SJCRH30 (cell line): ENCODE measurements around the gene BCL2L12. TPM values are rescaled to one million over a fixed set of nuclear protein-coding genes. Genes with fewer than 3 reads are reported as not detected.
"Not testable (repeated sequence)": the region's sequence is repeated elsewhere in the genome, so short reads cannot be mapped to it uniquely, and the experiment has no call there.

ENCODE experiments used
- DNase-seq, 2 experiments: peaks; one replicate each; pipeline ENCODE4 v3.0.0-alpha.2; 2015 to 2020
- H3K27ac ChIP-seq: fragments of 250-450 bp; sonication (Bioruptor Pico); 2 replicates; pipeline ENCODE4 v1.5.1; 2020; ENCODE audit warnings: mild to moderate bottlenecking, moderate library complexity
- H3K27me3 ChIP-seq: fragments of 250-450 bp; sonication (Bioruptor Pico); 2 replicates; pipeline ENCODE4 v1.5.1; 2020; ENCODE audit warnings: mild to moderate bottlenecking, moderate library complexity
- H3K36me3 ChIP-seq: fragments of 250-450 bp; sonication (Bioruptor Pico); 2 replicates; pipeline ENCODE4 v1.5.1; 2020; ENCODE audit warnings: mild to moderate bottlenecking, moderate library complexity
- H3K4me1 ChIP-seq: fragments of 250-450 bp; sonication (Bioruptor Pico); 2 replicates; pipeline ENCODE4 v1.5.1; 2020; ENCODE audit warnings: mild to moderate bottlenecking, moderate library complexity
- H3K4me3 ChIP-seq: fragments of 250-450 bp; sonication (Bioruptor Pico); 2 replicates; pipeline ENCODE4 v1.5.1; 2020; ENCODE audit warnings: mild to moderate bottlenecking, moderate library complexity
- H3K9me3 ChIP-seq: fragments of 250-450 bp; sonication (Bioruptor Pico); replicated peaks from 2 replicates; pipeline ENCODE4 v1.5.1; 2020; ENCODE audit warnings: mild to moderate bottlenecking, moderate library complexity
- total RNA-seq: library from RNA; depleted of rRNA; stranded (reverse); fragments of >200 nt; shearing (Covaris generic); gene quantifications from 2 replicates; pipeline ENCODE4 v1.2.3, GENCODE V29; 2014; rRNA removed

BCL2L12 gene
- total RNA-seq, 1 experiment from 2014 or later: 45.2 TPM

- no peak overlapping the region for H3K4me3 ChIP-seq
- no peaks in the 10 kb centered on the region for H3K36me3 ChIP-seq
- no peaks in the 10 kb centered on the region for H3K9me3 ChIP-seq
- peaks cover under 1% of the 10 kb centered on the region for H3K4me1 ChIP-seq
- no peak overlapping the region for H3K27ac ChIP-seq
- DNase-seq: no peak
- H3K27me3 ChIP-seq: no peaks in the 10 kb centered on the region
Measured at GRCh38 chr19:49718991-49719390, 53.3 kb downstream of the BCL2L12 start.

- H3K4me3 ChIP-seq, H3K9me3 ChIP-seq, H3K27ac ChIP-seq, H3K4me1 ChIP-seq, DNase-seq, H3K36me3 ChIP-seq, H3K27me3 ChIP-seq: not testable (repeated sequence)
Measured at GRCh38 chr19:49719420-49719819, 53.7 kb downstream of the BCL2L12 start.

Other genes with a start within 250 kb of the BCL2L12 start
- not detected in 2 replicates for gene PTH2, start 242.5 kb upstream of the BCL2L12 start, total RNA-seq
- not detected in 2 replicates for gene GFY, start 240.5 kb upstream of the BCL2L12 start, total RNA-seq
- gene SLC17A7, start 224.4 kb upstream of the BCL2L12 start, total RNA-seq: 0.18 TPM in 1 of 2 replicates, not detected in the other
- gene PIH1D1, start 214.1 kb upstream of the BCL2L12 start, total RNA-seq: 68.4 and 83.4 TPM in 2 replicates
- gene ALDH16A1, start 212.7 kb upstream of the BCL2L12 start, total RNA-seq: 11.0 and 12.3 TPM in 2 replicates
- 0.61 and 1.0 TPM in 2 replicates for gene FLT3LG, start 191.7 kb upstream of the BCL2L12 start, total RNA-seq
- 3,376 and 3,926 TPM in 2 replicates for gene RPL13A, start 178.3 kb upstream of the BCL2L12 start, total RNA-seq
- gene RPS11, start 169.5 kb upstream of the BCL2L12 start, total RNA-seq: 2,852 and 3,079 TPM in 2 replicates
- gene FCGRT, start 153.3 kb upstream of the BCL2L12 start, total RNA-seq: 25.0 and 26.6 TPM in 2 replicates
- gene RCN3, start 137.9 kb upstream of the BCL2L12 start, total RNA-seq: 2.8 and 3.4 TPM in 2 replicates
- 54.2 and 66.5 TPM in 2 replicates for gene NOSIP, start 85.4 kb upstream of the BCL2L12 start, total RNA-seq
- gene PRRG2, start 84.6 kb upstream of the BCL2L12 start, total RNA-seq: 0.51 and 0.58 TPM in 2 replicates
- gene PRR12, start 74.8 kb upstream of the BCL2L12 start, total RNA-seq: 6.1 and 6.3 TPM in 2 replicates
- gene RRAS, start 25.8 kb upstream of the BCL2L12 start, total RNA-seq: 7.5 and 7.6 TPM in 2 replicates
- gene SCAF1, start 23.7 kb upstream of the BCL2L12 start, total RNA-seq: 15.9 and 16.3 TPM in 2 replicates
- 35.1 and 38.6 TPM in 2 replicates for gene IRF3, start 76 bp upstream of the BCL2L12 start, total RNA-seq
- 385 and 390 TPM in 2 replicates for gene PRMT1, start 11.3 kb downstream of the BCL2L12 start, total RNA-seq
- gene ADM5, start 23.7 kb downstream of the BCL2L12 start, total RNA-seq: 5.5 and 7.7 TPM in 2 replicates
- gene CPT1C, start 25.2 kb downstream of the BCL2L12 start, total RNA-seq: 15.2 and 20.4 TPM in 2 replicates
- not detected in 2 replicates for gene TSKS, start 97.4 kb downstream of the BCL2L12 start, total RNA-seq
- 66.5 and 68.8 TPM in 2 replicates for gene AP2A1, start 101.1 kb downstream of the BCL2L12 start, total RNA-seq
- gene FUZ, start 147.4 kb downstream of the BCL2L12 start, total RNA-seq: 27.6 and 27.9 TPM in 2 replicates
- gene MED25, start 152.4 kb downstream of the BCL2L12 start, total RNA-seq: 22.2 and 27.4 TPM in 2 replicates
- gene PTOV1, start 185.2 kb downstream of the BCL2L12 start, total RNA-seq: 77.1 and 91.2 TPM in 2 replicates
- gene PNKP, start 201.6 kb downstream of the BCL2L12 start, total RNA-seq: 24.2 and 40.6 TPM in 2 replicates
- gene AKT1S1, start 211.4 kb downstream of the BCL2L12 start, total RNA-seq: 21.7 and 25.2 TPM in 2 replicates
- gene TBC1D17, start 211.8 kb downstream of the BCL2L12 start, total RNA-seq: 9.1 and 9.4 TPM in 2 replicates
- gene IL4I1, start 231.0 kb downstream of the BCL2L12 start, total RNA-seq: not detected in 2 replicates